ENCODE measurements around the gene PRKAR2B. TPM values are rescaled to one million over a fixed set of nuclear protein-coding genes. Genes with fewer than 3 reads are reported as not detected.

The PRKAR2B gene
- total RNA-seq, 2 experiments from 2014 or later: 0.35 to 0.50 TPM

DNA sequence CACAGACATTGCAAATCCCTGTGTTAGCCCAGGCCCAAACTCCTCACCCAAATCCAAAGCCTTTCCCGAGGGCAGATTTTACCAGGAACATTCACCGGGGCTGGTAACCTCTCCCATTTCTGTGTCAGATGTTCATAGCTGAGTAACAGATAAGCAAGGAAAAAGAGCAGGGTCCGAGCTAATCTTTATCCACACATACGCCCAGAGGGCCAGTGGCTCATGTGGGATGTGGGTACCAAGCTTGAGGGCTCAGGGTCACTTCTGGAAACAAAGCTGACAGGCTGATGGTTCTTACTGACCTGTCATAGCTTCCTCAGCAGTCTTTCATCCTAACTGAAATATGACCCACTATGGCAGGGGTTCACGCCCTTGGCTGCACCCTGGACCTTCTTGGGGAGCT, 164.1 kb downstream of the PRKAR2B start:
- no peaks in the 10 kb centered on the region for H3K9me3 Mint-ChIP-seq
- peaks cover 38% of the 10 kb centered on the region for H3K36me3 Mint-ChIP-seq (ENCODE audit: low read depth)
- H3K27me3 Mint-ChIP-seq: no peaks in the 10 kb centered on the region
- ChIA-PET POLR2A (no interaction called here), CTCF (no interaction called here)
- no peak overlapping the region for H3K4me3 Mint-ChIP-seq
- DNase-seq: no peak
- H3K4me1 Mint-ChIP-seq: no peaks in the 10 kb centered on the region
- no peak overlapping the region for H3K27ac Mint-ChIP-seq

- ChIA-PET POLR2A (no interaction called here), CTCF (no interaction called here)
- Mint-ChIP-seq H3K27ac (no peak overlapping the region), H3K4me1 (no peaks in the 10 kb centered on the region), H3K4me3 (no peak overlapping the region), H3K27me3 (no peaks in the 10 kb centered on the region), H3K9me3 (peaks cover 2% of the 10 kb centered on the region), H3K36me3 (ENCODE audit: low read depth) (peaks cover 37% of the 10 kb centered on the region)
- no peak for DNase-seq
These were observed 165.1 kb downstream of the PRKAR2B start for GRCh38 chr7:107209565-107209964.

GRCh38 chr7:107210400-107210799, 165.9 kb downstream of the PRKAR2B start:
- H3K9me3 Mint-ChIP-seq: peaks cover 4% of the 10 kb centered on the region
- H3K27me3 Mint-ChIP-seq: no peaks in the 10 kb centered on the region
- ChIA-PET POLR2A (no interaction called here), CTCF (no interaction called here)
- H3K4me1 Mint-ChIP-seq: no peaks in the 10 kb centered on the region
- H3K27ac Mint-ChIP-seq: no peak overlapping the region
- H3K36me3 Mint-ChIP-seq (ENCODE audit: low read depth): peaks cover 34% of the 10 kb centered on the region
- DNase-seq: no peak
- no peak overlapping the region for H3K4me3 Mint-ChIP-seq

Other genes with a start within 250 kb of the PRKAR2B start
- gene PIK3CG, start 179.4 kb upstream of the PRKAR2B start, total RNA-seq: 10 to 100 TPM; 47.3 to 49.6 TPM
- 10 to 100 TPM; 44.0 to 45.5 TPM for gene HBP1, start 124.3 kb downstream of the PRKAR2B start, total RNA-seq